ENCODE results near the gene VSIG1. TPM values are rescaled to one million over a fixed set of nuclear protein-coding genes. Genes with fewer than 3 reads are reported as not detected.

VSIG1 gene
- total RNA-seq, 8 experiments from 2014 or later, result 0.21 to 4.5 (median 0.63) TPM; not detected in 3

DNA sequence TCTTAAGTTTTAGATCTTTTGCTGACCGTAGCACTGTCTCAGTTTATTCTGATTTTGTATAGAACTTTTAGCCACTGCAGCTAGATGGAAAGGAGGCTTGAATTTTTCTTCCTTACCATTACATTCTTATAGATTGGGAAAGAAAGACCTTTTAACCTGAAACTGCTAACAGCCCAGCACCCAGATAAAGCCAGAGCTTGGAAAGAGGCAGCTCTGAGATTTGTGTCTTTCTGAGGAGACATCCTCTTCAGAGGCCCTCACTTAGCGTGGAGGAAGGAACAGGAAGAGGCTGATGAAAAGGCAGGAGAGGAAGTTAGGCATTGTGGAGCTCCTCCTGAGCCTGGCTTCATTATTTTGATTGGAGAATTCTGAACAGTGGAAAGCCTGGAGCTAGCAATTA, 81.8 kb downstream of the VSIG1 start:
- WGBS, 10 experiments, result 40 to 100% (median 67%) methylated on average over 1 to 2 of the region's 2 CpGs; no CpG with 5 or more reads in 6 of the 10 experiments
- peak in 2 of 8 experiments; percentile 14 to 19 for ATAC-seq (replicated peaks in 6 of 8)
- Histone ChIP-seq H3K4me1 (replicated peaks in 1 of 2) (no peaks in the 10 kb centered on the region), H3K4me3 (no peak overlapping the region), H3K27ac (no peak overlapping the region)
- in situ Hi-C loops (cut with MboI; ENCODE audit: low pct_unique_long_range_greater_than_20kb in 2 of 9, low sequenced_read_pairs in 9 of 9, unreplicated experiment in 9 of 9), result no loop called here

DNA sequence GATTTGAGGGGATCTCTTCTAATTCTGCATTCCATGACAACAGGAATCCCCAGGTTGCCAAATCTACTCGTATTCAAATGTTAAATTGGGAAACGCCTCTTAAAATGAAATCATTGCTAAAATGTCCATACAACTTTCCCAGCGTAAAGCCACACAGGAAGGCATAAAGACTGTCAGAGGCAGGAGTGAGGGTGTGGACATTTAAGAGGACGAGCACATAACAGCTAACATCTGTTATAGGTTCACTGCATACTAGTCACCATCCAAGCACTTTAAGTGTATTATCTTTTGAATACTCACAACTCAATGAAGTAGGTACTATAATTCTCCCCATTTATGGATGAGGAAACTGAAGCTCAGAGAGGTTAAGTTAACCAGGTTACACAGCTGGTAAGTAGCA, 82.3 kb downstream of the VSIG1 start:
- no peaks in the 10 kb centered on the region for H3K4me1 ChIP-seq (replicated peaks in 1 of 2)
- ATAC-seq (replicated peaks in 6 of 8), result peak in 3 of 8 experiments; percentile 60 to 95 (median 93)
- no peak overlapping the region for H3K4me3 ChIP-seq
- H3K27ac ChIP-seq, result no peak overlapping the region
- 20 to 40% (median 29%) methylated on average over 1 to 2 of the region's 4 CpGs; no CpG with 5 or more reads in 6 of the 10 experiments for WGBS, 10 experiments
- in situ Hi-C loops (cut with MboI; ENCODE audit: low pct_unique_long_range_greater_than_20kb in 2 of 9, low sequenced_read_pairs in 9 of 9, unreplicated experiment in 9 of 9), result no loop called here

Other genes with a start within 250 kb of the VSIG1 start
- 10 to 100 TPM in 1 of 8 experiments, 1 to 10 TPM in 6, under 1 TPM in 1; 0.87 to 10.6 (median 5.4) TPM for gene MID2, start 219.2 kb upstream of the VSIG1 start, total RNA-seq
- under 1 TPM in 3 of 8 experiments, not detected in 5; 0.24 to 0.29 (median 0.25) TPM for gene TEX13B, start 62.7 kb upstream of the VSIG1 start, total RNA-seq
- gene PSMD10, start 46.5 kb downstream of the VSIG1 start, total RNA-seq, result 10 to 100 TPM; 44.7 to 97.8 (median 66.6) TPM
- gene ATG4A, start 46.7 kb downstream of the VSIG1 start, total RNA-seq, result 10 to 100 TPM in 2 of 8 experiments, 1 to 10 TPM in 6; 5.0 to 29.7 (median 8.4) TPM

All from motor neuron (in vitro differentiated cells).